Left ventricle myocardium inferior (tissue), 1 donor: ENCODE data around the gene STAMBPL1. TPM values are rescaled to one million over a fixed set of nuclear protein-coding genes. Genes with fewer than 3 reads are reported as not detected.

Experiments used
- DNase-seq: peaks from one replicate; pipeline ENCODE4 v3.0.0-alpha.2; 2020
- H3K27ac ChIP-seq: fragments of 200-600 bp; replicated peaks from 2 replicates; pipeline ENCODE4 v1.8.0; 2021
- H3K27me3 ChIP-seq: fragments of 200-600 bp; 2 replicates; pipeline ENCODE4 v1.8.0; 2021; ENCODE audit warnings: low read depth
- H3K36me3 ChIP-seq: fragments of 200-600 bp; 2 replicates; pipeline ENCODE4 v1.8.0; 2021
- H3K4me1 ChIP-seq: fragments of 200-600 bp; 2 replicates; pipeline ENCODE4 v1.8.0; 2021
- H3K4me3 ChIP-seq: fragments of 200-600 bp; 2 replicates; pipeline ENCODE4 v1.8.0; 2021; ENCODE audit warnings: mild to moderate bottlenecking, moderate library complexity
- H3K9me3 ChIP-seq: fragments of 200-600 bp; replicated peaks from 2 replicates; pipeline ENCODE4 v1.8.0; 2021
- intact Hi-C: fragments of 100-400 bp; cut with micrococcal nuclease; formaldehyde crosslinking; loops from one replicate; pipeline ENCODE4 v1.11.0; 2022
- total RNA-seq: library from RNA; stranded (reverse); fragmentation: NEBNext Ultra II Directional; extraction: Animal tissue kit (Norgen Biotek cat#: 25700); gene quantifications from one replicate; pipeline ENCODE4 v1.2.1, GENCODE V29; 2021
- TF ChIP-seq, protein P1 (sequence below): fragments of 200-600 bp; IDR thresholded peaks from 2 replicates; pipeline ENCODE4 v1.8.0; 2021; ENCODE audit warnings: antibody characterized with exemption, mild to moderate bottlenecking, borderline replicate concordance
- donor health status: DM: no; HTN: yes; CAD: no; lungs with severe emphysema.

STAMBPL1 gene
- total RNA-seq, 1 donor from 2014 or later: 2.5 TPM

- H3K9me3 ChIP-seq: no peaks in the 10 kb centered on the region
- intact Hi-C loops: no loop called here
- DNase-seq: no peak
- peaks cover 4% of the 10 kb centered on the region for H3K27me3 ChIP-seq
- no peaks in the 10 kb centered on the region for H3K36me3 ChIP-seq
- TF ChIP-seq, protein P1, sequence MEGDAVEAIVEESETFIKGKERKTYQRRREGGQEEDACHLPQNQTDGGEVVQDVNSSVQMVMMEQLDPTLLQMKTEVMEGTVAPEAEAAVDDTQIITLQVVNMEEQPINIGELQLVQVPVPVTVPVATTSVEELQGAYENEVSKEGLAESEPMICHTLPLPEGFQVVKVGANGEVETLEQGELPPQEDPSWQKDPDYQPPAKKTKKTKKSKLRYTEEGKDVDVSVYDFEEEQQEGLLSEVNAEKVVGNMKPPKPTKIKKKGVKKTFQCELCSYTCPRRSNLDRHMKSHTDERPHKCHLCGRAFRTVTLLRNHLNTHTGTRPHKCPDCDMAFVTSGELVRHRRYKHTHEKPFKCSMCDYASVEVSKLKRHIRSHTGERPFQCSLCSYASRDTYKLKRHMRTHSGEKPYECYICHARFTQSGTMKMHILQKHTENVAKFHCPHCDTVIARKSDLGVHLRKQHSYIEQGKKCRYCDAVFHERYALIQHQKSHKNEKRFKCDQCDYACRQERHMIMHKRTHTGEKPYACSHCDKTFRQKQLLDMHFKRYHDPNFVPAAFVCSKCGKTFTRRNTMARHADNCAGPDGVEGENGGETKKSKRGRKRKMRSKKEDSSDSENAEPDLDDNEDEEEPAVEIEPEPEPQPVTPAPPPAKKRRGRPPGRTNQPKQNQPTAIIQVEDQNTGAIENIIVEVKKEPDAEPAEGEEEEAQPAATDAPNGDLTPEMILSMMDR: no peak
- H3K4me3 ChIP-seq: no peak overlapping the region
- no peak overlapping the region for H3K27ac ChIP-seq
- H3K4me1 ChIP-seq: peaks cover 8% of the 10 kb centered on the region
These were observed 6.5 kb downstream of the STAMBPL1 start for GRCh38 chr10:88886557-88886956.

DNA sequence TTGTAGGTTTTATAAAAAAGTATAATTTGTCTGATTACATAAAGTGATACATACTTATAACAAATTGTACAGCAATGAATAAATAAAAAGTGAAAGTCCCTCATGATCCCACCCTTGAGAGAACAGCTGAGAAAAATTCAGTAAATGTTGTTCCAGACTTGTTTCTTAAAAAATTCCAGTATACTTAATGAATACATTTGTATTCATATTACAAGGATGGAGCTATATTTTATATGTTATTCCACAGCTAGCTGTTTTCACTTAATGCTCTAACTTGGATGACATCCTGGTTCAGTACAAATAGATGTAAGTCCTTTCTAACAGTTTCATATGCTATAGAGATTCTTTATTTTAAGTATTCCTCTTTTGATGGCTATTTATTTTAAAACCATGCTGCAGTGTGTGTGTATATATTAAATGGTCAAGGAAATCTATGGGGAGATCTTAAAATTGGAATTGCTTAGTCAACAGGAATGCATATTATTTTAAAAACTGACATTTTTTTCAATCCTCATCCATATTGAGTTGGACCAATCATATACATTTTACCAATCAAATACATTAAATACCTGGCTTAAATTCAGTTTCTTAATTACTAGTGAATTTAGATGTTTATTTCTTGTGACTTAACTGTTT is 8.9 kb downstream of the STAMBPL1 start:
- Histone ChIP-seq H3K27me3 (peaks cover 4% of the 10 kb centered on the region), H3K4me3 (no peak overlapping the region), H3K9me3 (no peaks in the 10 kb centered on the region), H3K36me3 (no peaks in the 10 kb centered on the region), H3K27ac (no peak overlapping the region), H3K4me1 (no peaks in the 10 kb centered on the region)
- TF ChIP-seq, protein P1: no peak
- DNase-seq: no peak
- intact Hi-C loops: no loop called here

DNA sequence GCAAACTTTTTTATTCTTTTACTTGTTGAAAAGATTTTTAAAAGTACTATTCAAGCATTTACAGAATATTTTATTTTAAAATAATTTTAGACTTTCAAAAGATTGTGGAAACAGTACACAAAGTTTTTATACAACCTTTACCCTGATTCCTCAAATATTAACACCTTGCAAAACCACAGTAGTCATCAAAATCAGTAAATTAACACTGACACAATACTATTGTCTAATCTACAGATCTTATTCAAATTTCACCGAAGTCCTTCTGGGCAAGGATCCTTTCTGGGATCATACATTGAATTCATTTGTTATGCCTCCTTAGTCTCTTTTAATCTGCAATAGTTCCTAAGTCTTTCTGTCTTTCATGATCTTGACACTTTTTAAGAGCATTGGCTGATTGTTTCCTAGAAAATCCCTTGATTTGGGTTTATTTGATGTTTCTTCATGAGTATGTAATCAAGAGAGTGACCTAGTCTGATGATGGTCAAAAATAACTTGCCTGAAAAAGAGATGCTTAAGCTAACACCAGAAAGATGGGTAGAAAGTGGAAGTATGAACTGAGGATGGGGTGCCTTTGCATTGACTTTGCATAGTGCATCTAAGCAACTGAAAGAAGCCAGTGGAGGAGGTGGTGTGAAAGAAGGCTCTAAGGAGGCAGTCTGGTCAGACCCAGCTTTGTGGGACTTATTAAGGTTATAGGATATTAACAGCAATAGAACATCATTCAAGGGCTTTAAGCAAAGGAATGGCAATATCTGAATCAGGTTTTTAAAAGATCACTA is 9.7 kb downstream of the STAMBPL1 start:
- Histone ChIP-seq H3K4me3 (no peak overlapping the region), H3K27me3 (peaks cover 4% of the 10 kb centered on the region), H3K4me1 (no peaks in the 10 kb centered on the region), H3K9me3 (no peaks in the 10 kb centered on the region), H3K36me3 (no peaks in the 10 kb centered on the region), H3K27ac (no peak overlapping the region)
- intact Hi-C loops: no loop called here
- no peak for DNase-seq
- TF ChIP-seq, protein P1: no peak

GRCh38 chr10:88890681-88891381 is 10.8 kb downstream of the STAMBPL1 start:
- Histone ChIP-seq H3K9me3 (no peaks in the 10 kb centered on the region), H3K27me3 (peaks cover 4% of the 10 kb centered on the region), H3K36me3 (no peaks in the 10 kb centered on the region), H3K27ac (no peak overlapping the region), H3K4me1 (no peaks in the 10 kb centered on the region), H3K4me3 (no peak overlapping the region)
- TF ChIP-seq, protein P1: no peak
- intact Hi-C loops: no loop called here
- no peak for DNase-seq

DNA sequence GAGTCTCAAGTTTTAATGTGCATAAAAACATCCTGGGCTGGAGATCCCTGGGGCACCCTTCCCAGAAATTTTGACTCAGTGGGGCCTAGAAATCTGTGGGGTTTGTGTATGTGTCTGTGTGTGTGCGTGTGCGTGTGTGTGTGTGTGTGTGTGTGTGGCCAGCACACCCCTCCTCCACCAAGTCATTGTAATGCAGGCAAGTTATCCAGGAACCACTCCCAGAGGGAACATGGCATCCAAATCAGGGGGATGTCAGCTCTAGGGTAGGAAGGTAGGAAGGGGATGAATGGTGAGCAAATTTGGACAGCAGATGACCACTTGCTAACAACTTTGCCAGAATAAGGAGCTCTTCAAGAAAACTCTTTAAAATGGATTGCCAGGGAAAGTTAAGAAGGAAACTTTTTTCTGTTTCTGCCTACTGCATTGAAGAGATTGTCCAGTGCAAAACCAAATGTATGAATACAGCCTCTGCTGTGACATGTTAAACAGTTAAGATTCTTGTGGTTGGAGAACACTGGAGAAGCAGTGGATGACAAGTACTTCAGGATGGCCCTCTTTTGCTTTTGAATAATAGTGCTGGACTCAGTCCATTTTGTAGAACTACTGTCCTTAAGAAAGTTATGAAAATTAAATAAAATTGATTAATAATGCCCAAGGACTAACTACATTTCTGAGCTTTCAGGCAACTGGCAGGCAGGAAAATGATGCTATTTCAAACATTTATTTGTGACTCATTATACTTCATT is 12.3 kb downstream of the STAMBPL1 start:
- Histone ChIP-seq H3K4me3 (no peak overlapping the region), H3K36me3 (no peaks in the 10 kb centered on the region), H3K4me1 (peaks cover 14% of the 10 kb centered on the region), H3K27ac (no peak overlapping the region), H3K27me3 (peaks cover 4% of the 10 kb centered on the region), H3K9me3 (no peaks in the 10 kb centered on the region)
- no peak for DNase-seq
- TF ChIP-seq, protein P1: no peak
- intact Hi-C loops: no loop called here
